IPS-NIHi11 (cell line): ENCODE measurements around the gene PCID2.
"Not testable (repeated sequence)": the region's sequence is repeated elsewhere in the genome, so short reads cannot be mapped to it uniquely, and the experiment has no call there.

Experiments used
- DNase-seq: peaks from one replicate; pipeline ENCODE4 v3.0.0; 2012; ENCODE audit warnings: mixed read lengths, low spot score

The PCID2 gene

DNA sequence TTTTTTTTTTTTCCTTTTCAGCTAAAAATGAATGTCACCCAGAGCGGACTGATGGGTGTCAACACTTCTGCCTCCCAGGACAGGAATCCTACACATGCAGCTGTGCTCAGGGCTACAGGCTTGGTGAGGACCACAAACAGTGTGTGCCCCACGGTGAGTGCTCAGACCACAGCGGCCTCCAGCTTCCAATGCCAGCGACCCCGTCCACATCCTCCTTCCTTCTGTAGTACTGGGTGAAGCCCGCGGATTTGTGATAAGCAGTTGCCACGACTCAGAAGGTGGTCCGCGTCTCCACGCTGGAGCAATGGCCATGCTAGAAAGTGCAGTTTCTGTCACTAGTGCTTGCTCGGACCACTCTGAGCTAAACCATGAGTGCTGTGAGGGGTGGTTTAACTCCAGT, 44.0 kb downstream of the PCID2 start:
- DNase-seq = no peak

DNA sequence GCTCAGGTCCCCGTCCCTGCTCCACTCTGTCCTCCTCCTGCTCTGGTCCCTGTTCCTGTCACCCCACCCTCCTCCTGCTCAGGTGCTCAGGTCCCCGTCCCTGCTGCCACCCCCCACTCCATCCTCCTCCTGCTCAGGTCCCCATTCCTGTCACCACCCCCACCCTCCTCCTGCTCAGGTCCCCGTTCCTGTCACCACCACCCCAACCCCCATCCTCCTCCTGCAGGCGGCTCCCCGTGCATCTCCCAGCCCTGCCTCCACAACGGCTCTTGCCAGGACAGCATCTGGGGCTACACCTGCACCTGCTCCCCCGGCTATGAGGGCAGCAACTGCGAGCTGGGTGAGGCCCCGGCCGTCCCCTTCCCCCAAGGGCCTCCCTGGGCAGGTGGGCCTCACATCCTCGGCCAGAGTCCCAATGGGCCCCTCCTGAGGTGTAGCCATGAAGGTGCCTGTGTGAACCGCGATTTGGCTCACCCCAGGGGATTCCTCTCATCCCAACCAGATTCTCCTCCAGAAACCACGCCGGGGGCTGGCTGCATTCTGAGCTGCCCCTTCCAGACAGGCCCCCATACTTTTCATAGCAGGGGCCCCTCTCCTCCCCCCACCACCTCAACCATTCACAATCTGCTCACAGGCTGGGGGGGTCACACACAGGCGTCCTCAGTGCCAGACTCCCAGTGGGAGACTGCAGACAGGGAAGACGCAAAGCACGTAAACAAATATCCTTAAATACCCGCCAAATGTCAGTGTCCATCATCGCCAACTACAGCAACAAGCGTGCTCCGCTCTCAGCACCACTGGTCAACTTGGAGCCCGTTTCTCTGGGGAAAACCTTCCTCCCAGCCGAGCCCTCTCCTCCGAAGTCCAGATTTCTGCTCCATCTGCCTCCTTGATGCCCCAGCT, 45.4 kb downstream of the PCID2 start:
- DNase-seq = no peak

DNA sequence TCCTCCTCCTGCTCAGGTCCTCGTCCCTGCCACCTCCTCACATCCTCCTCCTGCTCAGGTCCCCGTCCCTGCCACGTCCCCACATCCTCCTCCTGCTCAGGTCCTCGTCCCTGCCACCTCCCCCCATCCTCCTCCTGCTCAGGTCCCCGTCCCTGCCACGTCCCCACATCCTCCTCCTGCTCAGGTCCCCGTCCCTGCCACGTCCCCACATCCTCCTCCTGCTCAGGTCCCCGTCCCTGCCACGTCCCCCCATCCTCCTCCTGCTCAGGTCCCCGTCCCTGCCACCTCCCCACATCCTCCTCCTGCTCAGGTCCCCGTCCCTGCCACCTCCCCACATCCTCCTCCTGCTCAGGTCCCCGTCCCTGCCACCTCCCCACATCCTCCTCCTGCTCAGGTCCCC, 46.5 kb downstream of the PCID2 start:
- not testable (repeated sequence) for DNase-seq

DNA sequence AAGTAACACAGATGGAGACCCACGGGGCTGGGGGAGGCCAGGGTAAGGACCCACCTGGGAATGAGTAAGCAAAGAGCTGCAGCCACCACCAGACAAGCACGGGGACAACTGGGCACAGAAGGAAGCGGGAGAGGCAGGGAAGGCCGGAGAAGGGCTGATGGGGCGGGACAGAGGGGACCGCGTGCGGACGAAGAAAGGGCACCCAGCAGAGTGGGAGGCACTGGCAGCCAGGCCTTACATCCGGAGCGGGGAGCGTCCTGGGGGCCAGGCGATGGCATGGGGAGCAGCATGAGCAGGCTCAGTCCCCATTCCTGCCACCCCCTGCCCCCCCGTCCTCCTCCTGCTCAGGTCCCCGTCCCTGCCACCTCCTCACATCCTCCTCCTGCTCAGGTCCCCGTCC, 47.0 kb downstream of the PCID2 start:
- DNase-seq = no peak

DNA sequence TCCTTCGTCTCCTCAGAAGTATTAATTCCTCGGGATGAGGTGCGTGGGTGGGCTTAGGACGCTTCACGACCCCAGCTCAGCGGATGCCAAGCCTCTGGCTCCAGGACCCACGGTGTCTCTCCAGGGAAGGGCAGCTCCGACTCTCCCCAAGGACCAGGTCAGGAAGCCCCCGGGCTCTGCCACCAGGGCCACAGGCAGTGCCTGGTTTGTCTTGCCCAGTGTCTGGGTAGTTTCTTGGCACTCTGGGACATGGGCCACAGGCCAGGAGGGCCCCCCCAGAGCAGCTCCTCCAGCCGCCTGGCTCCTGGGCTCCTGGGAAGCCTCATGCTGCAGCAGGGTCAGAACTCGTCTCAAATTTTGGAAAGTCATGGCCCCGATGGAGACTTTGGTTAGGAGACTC, 47.5 kb downstream of the PCID2 start:
- DNase-seq = no peak

DNA sequence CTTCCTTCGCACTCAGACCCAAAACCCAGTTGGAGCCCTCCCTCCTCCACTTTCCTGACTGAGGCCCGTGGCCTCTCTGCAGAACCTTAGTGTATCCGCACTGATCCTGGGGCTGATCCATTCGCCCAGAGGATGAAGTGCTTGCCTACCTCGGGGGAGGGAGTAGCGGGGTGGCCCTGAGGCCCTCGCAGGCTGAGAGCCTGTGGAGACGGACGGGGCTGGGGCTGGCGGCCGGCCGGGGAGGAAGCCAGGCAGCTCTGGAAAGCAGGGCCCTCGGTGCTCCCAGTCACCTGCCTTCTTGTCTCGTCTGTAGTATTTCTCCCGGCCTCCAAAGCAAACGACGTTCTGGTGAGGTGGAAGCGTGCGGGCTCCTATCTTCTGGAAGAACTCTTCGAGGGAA, 48.8 kb downstream of the PCID2 start:
- DNase-seq = no peak

DNA sequence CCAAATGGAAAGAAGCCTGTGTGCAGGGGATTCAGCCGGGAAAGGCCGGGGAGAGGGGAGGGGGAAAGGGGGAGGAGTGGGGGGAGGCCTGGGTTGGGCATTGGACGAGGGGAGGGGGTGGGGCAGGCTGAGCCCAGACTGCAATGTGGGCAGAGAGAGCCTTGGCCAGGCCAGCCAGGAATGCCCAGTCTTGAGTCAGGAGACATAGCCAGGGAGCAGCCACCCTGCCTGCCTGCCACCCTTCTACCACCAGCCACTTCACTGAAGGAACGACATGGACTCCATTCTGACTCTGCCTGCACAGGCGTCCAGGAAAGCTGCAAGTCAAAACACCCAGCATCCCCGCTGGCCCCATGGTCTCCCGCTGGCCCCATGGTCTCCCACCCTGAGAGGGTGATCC, 49.5 kb downstream of the PCID2 start:
- DNase-seq = no peak

DNA sequence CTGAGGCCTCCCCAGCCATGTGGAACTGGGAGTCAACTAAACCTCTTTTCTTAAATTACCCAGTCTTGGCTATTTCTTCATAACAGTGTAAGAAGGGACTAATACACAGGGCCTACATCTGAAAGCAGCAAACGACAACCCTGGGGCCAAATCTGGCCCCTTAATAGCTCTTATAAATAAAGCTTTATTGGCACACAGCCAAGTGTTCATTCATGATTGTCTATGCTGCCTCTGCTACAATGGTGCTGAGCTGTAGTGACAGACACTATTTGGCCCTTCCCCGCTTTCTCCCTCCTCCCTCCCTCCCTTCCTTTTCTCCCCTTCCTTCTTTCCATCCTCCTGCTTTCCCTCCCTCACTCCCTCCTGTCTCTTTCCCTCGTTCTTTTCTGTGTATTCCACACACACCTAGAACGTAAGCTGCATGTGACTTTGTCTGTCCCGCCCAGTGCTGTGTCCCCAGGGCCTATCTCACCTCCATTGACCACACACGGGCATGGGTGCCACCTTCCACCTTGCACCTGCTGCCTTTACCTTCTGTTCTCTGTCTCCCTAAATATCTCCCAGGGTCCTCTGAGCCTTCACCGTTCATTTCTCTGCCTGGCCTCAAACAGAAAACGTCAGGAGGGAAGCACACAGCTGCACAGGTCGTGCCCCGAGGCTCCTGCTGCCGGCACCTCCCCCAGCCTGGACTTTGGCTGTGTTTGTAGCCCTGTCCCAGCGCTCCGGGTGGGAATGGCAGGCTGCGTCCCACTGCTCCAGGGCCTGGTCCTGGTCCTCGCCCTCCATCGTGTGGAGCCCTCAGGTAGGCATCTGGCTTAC, 50.3 kb downstream of the PCID2 start, which contains the start of gene PROZ:
Gene PROZ, plus strand, starts transcription at position 720 of the 819 bp plus-strand sequence. Its CDS starts 13 bp downstream, at position 733.
- DNase-seq = no peak

DNA sequence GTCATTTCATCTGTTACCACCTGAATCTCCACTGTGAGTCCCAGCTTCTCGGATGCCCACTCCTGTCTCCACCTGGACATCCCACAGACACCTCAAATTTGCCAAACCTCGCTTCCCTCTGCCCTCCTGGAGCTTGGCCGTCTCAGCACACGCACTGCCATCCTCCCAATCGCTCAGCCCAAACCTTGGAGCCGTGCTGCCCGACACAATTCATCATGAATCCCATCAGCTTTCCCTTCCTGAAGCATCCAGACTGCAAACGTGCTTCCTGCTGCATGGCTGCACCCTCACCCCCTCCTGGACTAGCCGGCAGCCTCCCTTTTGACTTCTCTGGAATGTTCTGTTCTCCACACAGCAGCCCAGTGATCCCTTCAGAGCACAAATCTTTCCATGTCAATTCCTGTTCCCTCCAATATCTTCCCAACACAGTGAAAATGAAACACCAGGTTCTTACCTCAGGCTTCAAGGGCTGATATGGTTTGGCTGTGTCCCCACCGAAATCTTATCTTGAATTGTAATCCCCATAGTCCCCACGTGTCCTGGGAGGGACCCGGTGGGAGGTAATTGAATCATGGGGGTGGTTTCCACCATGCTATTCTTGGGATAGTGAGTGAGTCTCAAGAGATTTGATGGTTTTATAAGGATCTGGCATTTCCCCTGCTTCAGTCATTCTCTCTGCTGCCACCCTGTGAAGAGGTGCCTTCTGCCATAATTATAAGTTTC, 51.1 kb downstream of the PCID2 start:
- DNase-seq = no peak

DNA sequence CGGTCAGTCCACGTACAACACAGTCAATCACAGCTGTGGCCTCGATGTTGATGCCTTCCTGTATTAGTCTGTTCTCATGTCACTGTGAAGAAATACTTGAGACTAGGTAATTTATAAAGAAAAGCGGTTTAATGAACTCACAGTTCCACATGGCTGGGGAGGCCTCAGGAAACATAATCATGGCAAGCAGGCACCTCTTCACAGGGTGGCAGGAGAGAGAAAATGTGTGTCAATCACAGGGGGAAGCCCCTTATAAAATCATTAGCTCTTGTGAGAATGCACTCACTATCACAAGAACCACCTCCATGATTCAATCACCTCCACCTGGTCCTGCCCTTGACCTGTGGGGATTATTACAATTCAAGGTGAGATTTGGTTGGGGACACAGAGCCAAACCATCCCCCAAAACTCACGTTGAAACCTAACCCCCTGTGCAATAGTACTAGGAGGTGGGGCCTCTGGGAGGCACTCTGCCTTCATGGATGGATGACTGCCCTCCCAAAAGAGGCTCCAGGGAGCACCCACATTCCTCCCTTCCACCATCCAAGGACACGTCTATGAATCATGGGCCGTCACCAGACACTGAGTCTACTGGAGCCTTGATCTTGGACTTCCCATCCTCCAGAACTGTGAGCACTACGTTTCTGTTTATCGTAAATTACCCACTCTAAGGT, 52.4 kb downstream of the PCID2 start:
- DNase-seq = no peak

DNA sequence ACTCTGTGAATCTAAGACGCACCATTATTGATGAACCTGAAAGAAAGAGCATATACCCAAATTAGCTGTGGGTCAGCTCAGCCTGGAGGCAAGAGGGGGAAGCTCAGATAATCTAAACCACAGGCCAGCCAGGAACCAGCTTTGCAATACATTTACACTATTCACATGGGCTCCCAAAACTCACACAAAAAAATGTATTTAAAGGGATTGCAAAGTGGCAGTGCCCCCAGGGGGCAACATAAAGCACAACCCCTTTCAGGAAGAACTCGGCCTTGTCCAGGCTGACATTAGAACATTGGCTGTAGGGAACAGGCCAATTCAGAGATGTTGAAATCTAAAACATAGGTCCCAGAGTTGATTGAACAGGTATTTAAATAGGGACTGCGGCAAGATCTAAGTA, 53.3 kb downstream of the PCID2 start:
- DNase-seq = no peak

DNA sequence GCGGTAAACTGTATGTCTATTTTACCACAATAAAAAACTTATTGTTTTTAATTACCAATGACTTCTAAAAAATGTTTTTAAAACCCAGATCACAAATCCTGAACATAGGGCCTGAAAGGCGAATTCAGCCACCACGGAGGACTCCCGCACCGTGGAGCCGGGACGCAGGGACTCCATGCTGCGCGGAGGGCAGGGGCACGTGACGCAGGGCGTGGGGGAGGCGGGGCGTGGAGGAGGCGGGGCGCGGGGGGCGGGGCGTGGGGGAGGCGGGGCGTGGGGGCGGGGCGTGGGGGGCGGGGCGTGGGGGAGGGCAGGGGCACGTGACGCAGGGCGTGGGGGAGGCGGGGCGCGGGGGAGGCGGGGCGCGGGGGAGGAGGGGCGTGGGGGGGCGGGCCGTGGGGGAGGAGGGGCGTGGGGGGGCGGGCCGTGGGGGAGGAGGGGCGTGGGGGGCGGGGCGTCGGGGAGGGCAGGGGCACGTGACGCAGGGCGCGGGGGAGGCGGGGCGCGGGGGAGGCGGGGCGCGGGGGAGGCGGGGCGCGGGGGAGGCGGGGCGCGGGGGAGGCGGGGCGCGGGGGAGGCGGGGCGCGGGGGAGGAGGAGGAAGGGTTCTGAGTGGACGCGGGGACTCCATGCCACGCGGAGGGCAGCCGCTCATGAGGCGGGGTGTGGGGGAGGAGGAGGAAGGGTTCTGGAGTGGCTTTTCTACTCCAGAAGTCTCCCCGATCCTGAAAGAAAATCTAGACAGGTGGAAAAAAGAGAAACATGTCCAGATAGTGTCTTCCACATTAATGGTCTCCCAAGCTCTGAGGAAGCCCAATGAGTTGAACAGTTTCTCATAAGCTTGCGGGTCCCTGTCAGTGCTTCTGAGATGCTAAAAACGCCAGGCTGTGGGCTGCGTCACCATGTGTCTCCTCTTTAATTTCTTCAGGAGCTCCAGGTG, 54.4 kb downstream of the PCID2 start:
- peak; percentile 84 for DNase-seq

DNA sequence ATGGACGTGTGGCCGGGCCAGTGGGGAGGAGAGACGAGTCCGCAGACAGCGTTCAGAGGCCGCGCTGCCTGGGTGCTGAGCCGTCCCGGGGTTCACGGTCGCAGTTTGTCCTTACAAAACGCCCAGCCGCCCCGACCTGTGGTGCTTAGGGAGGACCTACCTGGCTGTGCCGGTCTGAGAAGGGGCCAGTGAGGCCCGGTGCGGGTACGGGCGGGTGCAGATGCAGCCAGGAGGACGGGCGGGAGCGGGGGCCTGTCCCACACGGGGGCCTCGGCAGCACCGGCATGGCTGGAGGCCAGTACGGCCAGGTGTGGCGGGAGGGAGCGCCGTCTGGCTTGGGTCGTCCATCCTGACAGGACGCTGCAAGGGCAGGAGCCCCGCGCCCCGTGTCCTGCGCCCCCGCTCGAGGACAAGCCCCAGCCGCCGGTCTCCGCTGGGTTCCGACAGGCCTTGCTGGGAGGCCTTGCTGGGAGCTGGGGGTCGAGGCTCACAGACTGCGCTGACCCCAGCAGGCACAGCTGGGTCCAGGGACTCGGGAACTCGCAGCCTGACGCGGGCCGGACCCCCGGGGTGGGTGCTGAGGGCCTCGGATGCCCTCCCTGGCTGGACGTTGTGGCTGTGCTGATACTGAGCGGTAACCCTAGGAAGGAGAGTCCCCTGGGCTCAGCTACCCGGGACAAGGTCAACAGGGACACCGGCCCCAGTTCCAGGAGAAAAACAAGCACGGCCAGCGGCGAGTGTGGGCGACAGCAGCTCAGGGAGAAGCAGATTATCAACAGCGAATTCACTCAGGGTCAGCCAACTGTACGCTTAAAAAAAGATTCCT, 55.3 kb downstream of the PCID2 start:
- no peak for DNase-seq

DNA sequence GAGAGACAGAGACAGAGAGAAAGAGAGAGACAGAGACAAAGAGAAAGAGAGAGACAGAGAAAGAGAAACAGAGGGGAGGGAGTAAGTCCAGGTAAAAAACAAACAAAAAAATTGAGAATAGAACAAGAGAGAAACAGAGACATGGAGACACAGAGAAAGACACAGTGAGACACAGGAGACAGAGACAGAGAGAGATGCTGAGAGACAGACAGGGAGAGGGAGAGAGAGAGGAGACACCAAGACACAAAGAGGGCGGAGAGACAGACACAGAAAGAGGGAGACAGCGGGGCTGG, 55.8 kb downstream of the PCID2 start:
- no peak for DNase-seq

DNA sequence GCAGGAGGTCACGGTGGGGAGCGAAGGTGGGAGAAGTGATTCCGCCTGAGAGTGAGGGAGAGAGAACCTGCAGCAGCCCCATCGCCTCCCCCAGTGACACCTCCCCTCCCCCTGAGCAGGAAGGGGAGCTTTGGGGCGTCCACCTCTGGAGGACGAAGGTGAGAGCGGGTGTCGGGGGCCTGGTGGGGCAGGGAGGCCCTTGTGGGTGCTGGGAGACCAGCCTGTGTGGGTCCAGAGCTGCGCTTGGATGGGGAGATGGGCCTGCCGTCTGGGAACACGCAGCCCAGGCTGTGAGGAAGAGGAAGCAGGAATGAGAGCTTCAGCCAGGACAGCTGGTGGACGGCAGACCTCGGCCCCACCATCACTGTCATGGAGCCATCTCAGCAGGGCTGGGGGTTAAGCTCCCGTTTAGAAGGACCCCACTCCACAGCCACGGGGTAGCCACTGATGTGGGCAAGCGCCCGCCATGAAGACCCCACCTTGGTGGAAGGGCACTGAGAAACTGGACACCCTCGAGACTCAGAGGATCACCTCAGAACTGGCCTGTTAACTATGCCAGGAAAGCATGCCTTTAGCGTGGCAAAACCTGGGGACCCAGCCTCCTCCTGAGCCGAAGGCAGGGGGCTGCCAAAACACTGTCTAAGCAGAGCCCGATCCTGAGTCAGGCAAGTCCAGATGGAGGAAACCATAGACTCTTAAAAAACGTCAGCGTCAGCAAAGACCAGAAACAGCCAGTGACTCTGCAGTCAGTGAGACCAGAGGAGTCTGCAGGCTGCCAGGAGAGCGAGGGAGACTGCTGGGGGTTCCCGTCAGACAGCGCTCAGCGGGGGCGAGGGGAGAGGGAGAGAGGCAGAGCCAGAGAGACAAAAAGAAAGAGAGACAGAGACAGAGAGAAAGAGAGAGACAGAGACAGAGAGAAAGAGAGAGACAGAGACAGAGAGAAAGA, 56.5 kb downstream of the PCID2 start:
- no peak for DNase-seq

DNA sequence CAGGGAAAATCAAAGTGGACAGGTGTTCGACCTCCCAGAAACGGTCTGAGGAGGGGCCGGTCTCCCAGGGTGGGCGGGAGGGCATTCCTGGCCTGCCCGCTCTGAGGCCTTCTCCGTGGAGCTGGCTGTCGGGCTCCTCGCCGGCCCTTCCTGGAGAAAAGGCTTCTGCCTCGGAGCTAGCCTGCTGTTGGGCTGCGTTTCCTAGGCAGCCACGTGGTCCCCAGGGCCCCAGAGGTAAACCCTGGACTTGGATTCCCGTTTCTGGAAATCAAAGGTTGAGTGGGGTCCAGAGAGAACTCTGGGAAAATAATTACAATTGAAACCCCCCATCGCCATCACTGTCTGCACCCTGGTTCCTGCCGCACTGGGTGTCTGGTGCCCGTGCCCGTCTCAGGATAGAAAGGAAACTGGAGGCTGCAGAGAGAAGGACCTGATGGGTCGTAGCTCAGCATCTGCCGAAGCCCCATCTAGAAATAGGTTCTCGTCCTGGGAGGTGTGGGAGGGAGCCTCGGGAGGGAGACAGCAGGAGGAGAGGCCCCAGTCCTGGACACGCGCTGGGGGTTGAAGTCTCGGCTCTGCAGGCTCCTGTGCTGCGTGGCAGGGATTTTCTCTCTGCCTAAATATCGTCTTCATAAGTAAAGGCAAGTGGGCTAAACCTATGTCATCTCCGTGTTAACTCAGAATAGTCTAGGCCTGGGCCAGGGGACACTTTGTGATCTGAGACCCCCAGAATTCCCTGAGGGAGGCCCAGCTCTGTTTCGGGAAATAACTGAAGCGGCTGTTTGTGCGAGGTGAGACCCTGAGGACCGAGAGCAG, 57.7 kb downstream of the PCID2 start:
- DNase-seq = no peak

DNA sequence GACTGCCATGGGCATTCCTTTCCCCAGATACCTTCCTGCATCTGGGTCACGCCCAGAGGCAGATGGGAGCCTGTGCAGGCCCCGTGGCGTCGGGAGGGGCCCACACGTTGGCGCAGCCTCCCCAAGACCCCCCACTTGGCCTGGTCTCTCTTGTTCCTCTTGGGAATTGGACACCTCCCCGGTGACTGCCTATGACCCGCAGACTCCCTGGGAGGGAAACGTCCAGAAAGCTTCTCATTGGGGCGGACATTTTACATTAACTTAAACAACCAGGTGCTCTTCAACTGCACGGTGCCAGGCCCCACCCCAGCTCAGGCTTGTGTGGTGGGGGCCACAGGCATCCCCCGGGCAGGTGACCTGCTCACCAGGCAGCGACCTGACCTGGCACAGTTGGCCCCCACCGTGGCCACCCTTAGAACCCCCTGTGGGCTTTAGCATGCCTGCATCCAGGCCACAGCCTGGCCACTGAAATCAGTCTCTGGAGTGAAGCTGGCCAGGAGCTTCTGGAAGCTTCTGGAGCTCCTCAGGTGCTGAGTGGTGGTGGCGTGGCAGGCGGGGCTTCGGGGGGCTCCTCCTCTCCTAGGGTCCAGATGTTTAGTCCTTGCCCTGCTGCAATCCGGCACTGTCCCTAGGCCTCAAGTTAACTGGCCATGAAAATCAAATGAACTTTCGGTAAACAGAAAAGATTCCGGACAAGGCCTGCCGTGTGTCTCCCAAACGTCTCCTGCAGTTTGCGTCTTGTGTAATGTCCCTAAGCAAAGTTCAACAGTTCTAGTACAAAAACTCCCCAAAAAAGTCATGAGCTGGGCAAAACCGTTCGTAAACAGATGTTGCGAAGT, 58.5 kb downstream of the PCID2 start:
- no peak for DNase-seq
